HG02798 (cell line): Measurements from ENCODE around the gene PIP5K1A.
"Not testable (repeated sequence)": the region's sequence is repeated elsewhere in the genome, so short reads cannot be mapped to it uniquely, and the experiment has no call there.

Experiments
- ATAC-seq: cut with Tn5 transposase; IDR thresholded peaks from one replicate; pipeline ENCODE4 v1.9.1; 2021; ENCODE audit warnings: mild to moderate bottlenecking; ENCODE audit not compliant: unreplicated experiment, poor library complexity

The PIP5K1A gene, protein sequence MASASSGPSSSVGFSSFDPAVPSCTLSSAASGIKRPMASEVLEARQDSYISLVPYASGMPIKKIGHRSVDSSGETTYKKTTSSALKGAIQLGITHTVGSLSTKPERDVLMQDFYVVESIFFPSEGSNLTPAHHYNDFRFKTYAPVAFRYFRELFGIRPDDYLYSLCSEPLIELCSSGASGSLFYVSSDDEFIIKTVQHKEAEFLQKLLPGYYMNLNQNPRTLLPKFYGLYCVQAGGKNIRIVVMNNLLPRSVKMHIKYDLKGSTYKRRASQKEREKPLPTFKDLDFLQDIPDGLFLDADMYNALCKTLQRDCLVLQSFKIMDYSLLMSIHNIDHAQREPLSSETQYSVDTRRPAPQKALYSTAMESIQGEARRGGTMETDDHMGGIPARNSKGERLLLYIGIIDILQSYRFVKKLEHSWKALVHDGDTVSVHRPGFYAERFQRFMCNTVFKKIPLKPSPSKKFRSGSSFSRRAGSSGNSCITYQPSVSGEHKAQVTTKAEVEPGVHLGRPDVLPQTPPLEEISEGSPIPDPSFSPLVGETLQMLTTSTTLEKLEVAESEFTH

DNA sequence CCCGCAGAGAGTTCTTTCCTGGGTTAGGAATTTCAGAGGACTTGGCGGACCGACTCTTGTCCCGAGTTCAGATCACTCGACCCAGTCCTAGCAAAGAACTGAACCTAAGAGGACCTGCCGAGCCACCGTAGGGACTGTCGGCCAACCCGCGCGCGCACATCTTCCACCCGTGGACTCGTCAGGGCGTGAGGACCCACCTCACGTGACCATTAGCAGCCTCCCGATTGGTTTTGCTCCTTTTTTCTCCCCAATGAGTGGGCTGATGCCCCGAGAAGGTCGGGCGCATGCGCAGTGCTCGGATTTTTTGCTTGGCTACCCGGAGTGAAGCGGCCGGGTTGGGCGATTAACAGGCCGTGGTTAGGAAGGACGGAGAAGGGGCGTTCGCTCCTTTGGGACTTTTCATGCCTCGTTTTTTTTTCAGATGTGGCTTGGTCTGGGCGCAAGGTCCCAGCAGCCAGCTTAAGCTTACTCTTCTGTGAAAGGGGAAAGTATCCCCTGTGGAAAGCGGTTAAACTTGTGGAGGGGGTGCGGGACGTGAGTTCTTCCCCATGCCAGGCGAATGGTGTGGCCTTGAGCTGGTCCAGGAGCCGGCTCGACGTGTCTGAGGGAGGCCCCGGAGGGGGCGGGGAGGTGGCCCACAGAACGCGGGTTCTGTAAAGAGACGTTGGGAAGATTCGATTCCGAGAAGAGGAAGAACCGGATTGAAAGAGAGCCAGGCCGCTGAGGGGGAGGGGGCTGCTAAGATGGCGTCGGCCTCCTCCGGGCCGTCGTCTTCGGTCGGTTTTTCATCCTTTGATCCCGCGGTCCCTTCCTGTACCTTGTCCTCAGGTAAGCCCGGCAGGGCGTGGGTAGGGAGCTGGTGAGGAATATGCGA is at the start of gene PIP5K1A:
TSS of gene PIP5K1A (plus strand) at position 299 of the 874 bp plus-strand sequence. CDS start at position 744, 445 bp downstream.
- peak; percentile 94 for ATAC-seq

GRCh38 chr1:151156515-151156819 is 41.9 kb upstream of the PIP5K1A start, which contains the start of gene TNFAIP8L2:
TSS of gene TNFAIP8L2 (plus strand) at chr1:151156649. CDS start at chr1:151158698, 2,049 bp downstream.
- peak; percentile 74 for ATAC-seq

DNA sequence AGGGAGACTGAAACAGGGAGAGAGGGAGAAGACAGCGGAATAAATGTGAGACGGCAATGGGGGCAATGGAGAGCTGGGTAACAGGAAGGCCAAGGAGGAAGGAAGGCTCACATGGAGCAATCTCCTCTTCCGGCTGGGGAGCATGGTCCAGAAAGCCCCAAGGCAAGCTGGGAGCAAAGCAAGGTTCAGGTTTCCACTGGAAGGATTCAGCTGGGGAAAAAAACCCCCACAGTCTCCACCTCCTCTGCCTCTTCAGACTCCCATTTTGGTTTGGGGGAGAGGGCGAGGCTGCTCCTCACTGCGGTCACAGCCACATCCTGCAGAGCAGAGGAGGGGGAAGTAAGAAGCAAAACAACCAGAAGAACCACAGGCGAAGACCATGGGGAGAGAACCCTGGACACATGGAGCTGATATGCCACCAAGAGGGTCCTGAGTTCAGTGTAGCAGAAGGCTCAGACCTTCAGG is 41.3 kb upstream of the PIP5K1A start:
- no peak for ATAC-seq

DNA sequence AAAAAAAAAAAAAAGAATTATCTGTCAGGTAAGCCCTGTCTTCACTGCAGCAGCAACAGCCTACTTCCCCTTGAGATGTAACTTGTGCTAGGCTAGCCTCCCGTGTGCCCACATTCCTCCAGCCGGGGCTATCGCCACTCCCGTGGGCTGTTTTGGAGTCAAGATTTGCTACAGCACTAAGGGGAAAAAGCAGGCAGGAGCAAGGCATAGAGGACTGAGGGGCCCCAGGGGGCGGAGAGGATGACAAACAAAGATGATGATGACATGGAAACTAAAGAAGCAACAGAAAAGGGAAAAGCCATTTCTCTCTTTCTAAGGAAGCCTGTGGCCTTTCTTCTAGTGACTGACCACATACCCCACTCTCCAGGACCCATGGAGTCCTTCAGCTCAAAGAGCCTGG is 40.0 kb upstream of the PIP5K1A start:
- ATAC-seq, result no peak

GRCh38 chr1:151158751-151159251 is 39.6 kb upstream of the PIP5K1A start:
- no peak for ATAC-seq

GRCh38 chr1:151159373-151159772 is 39.0 kb upstream of the PIP5K1A start:
- no peak for ATAC-seq

GRCh38 chr1:151164732-151165280 is 33.5 kb upstream of the PIP5K1A start:
- no peak for ATAC-seq

- no peak for ATAC-seq
Measured at GRCh38 chr1:151165281-151165737, 33.0 kb upstream of the PIP5K1A start.

- peak; percentile 95 for ATAC-seq
Measured at GRCh38 chr1:151165738-151166504, 32.4 kb upstream of the PIP5K1A start, which contains the start of the genes LYSMD1 and SCNM1. TSS of gene LYSMD1 (minus strand) at chr1:151165902. CDS start at chr1:151165258, 644 bp downstream. TSS of gene SCNM1 (plus strand) at chr1:151166144. CDS start at chr1:151166153, 9 bp downstream.

GRCh38 chr1:151166505-151166956 is 31.8 kb upstream of the PIP5K1A start:
- ATAC-seq, result no peak

DNA sequence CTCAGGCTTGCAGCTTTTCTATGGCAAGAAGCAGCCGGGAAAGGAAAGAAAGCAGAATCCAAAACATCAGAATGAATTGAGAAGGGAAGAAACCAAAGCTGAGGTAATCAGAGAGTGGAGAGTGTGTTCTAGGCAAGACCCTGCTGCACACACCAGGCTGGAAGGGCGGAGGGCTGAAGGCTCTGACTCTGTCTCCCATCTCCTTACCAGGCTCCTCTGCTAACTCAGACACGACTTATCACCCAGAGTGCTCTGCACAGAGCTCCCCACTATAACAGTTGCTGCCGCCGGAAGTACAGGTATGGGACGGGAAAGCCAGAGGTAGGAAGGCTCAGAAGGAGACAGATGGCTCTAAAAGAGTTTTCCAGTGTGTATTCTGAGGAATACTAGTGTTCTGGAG is 31.2 kb upstream of the PIP5K1A start:
- ATAC-seq, result no peak

DNA sequence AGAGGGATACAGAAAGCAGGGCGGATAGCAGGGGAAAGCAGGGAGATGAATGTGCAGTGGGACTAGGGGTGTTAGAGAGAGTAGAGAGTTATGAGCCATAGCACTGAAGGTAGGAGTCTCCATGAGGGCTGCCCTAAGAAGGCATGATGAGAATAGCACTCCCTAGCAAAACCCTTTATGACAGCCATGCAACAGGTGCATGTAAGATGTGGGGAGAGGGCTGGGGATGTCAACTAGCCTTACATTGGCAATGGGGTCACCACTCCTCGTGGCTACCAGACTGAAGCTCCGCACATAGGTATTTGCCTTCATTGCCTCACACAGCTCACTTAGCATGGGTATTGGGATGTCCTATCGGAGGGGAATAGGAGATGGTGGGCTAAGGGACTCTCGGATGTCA is 27.2 kb upstream of the PIP5K1A start:
- no peak for ATAC-seq

DNA sequence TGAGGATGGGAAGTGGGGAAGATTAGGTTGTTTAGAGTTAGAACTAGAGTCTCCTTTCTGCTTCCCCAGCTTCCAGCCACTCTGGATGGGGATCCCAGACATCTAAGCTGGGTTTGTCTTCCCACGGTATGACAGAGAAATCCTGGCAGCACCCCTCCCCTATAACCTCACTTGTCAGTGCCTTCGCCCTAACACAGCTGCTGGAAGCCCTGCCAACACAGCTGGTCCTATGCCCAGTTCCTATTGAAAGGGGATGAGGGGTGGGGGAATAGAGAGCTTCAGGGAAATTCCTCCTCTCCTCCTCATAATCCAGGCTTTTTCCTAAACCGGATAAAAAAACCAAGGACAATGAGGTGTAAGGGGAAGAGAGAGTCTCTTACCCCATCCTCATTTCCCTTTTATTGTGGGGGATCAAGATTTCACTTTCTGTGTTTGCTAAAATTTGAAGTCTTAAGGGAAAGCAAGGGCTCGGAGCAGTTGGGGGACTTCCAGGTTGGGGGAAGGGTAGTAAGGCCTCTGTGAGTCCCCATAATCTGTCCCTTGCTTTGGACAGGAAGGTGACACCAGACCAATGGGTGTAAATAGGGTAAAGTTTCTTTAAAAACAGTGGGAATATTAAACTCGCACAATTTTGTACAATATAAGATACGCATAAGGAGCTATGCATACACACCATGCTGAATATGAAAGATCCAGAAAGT is 23.2 kb upstream of the PIP5K1A start:
- no peak for ATAC-seq

DNA sequence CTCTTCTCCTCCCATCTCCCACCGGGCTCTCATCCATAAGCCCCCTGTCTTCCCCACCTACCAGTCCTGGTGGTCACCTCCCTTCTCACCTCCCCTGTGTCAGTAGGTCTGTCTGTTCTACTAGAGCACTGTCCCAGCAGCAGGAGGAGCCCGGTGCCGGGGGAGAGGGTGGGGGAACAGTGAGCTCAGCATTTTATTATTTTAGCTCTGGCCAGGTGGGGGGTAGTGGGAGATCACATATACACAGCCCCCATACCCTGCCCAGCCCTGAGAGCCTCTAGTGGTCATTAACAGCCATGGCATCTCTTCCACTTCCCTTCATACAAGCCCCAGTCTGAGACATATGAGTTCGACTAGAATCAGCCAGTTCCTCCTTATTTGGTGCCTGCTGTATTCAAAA is 22.5 kb upstream of the PIP5K1A start, which contains the start of gene TMOD4:
TSS of gene TMOD4 (minus strand) at position 119 of the 400 bp plus-strand sequence. CDS start 1,106 bp downstream, outside the sequence.
- no peak for ATAC-seq

DNA sequence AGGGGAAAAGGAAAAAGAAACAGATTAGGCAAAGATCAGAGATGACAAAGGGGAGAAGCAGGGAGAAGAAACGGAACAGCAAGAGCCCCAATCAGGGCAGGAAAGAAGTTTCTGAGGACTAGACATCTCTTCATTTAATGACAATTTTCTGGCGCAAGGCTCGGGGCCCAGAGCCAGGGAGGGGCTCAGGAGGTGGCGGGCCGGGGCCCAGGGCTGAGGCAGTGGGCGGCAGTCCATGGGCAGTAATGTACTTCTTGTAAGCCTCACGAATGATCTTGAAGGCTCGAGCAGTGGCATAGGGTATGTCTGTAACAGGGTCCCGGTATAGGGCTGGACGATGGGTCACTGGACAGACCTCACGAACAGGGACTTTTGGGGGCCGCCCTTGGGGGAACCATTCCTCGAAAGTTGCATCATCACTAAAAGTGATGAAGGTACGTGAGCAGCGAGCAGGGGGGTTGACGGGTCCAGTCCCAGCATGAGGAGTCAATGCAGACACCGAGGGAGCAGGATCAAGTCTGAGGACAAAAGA is 21.8 kb upstream of the PIP5K1A start:
- ATAC-seq, result no peak

DNA sequence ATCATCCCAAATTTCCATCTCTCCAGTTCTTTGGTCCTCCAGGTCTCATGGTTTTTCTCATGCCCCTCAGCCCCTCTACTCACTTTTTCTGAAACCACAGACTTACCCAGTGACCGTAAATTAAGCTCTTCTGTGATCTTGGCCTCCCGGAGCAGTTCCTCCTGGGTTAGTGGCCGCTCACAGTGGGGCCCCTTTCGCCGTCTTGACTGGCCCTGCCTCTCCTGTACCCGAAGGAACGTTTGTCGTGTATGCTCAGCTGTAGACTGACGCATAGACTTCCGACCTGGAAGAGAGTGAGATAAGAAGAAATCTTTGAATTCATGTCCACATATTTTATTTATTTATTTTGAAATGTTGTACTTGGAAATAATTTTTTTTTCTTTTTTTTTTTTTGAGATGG is 14.1 kb upstream of the PIP5K1A start:
- no peak for ATAC-seq

DNA sequence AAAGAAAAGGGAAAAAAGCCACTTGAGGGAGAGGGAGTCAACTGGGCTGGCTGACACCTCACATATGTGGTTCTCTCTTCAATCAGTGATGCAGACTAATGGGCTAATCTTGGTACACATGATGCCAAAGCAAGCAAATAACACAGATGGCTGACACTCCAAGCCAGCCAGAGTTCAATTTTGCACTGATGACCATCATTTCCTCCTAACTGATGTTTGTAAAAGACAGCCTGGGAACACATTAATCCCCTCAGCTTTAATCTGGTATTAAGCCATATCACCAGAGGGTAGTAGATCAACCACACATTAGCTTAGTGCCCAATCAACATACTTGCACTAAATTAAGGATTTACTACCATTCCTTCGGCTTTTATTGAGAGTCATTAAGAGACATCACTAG is 11.1 kb upstream of the PIP5K1A start:
- ATAC-seq, result no peak

- ATAC-seq, result not testable (repeated sequence)
Measured at GRCh38 chr1:151188667-151189066, 9.7 kb upstream of the PIP5K1A start.
